Subcutaneous adipose tissue (tissue), 4 donors: Measurements from ENCODE around the gene CDK5RAP2. TPM values are rescaled to one million over a fixed set of nuclear protein-coding genes. Genes with fewer than 3 reads are reported as not detected.

Source experiments
- total RNA-seq, 4 donors: library from RNA; depleted of rRNA; stranded (reverse); fragments of >200 nt; gene quantifications; one replicate each; pipeline ENCODE4 v1.1.0, GENCODE V29; 2016
- TF ChIP-seq, protein P1 (sequence below): fragments of 450-650 bp; IDR thresholded peaks from one replicate; pipeline ENCODE4 v1.5.1; 2016; ENCODE audit warnings: low read depth, mild to moderate bottlenecking, control low read depth, antibody characterized with exemption, moderate library complexity

Gene CDK5RAP2
- total RNA-seq, 4 donors from 2014 or later: 27.9 to 52.2 (median 38.2) TPM

GRCh38 chr9:120375316-120375715 is 204.7 kb downstream of the CDK5RAP2 start:
- TF ChIP-seq, protein P1, sequence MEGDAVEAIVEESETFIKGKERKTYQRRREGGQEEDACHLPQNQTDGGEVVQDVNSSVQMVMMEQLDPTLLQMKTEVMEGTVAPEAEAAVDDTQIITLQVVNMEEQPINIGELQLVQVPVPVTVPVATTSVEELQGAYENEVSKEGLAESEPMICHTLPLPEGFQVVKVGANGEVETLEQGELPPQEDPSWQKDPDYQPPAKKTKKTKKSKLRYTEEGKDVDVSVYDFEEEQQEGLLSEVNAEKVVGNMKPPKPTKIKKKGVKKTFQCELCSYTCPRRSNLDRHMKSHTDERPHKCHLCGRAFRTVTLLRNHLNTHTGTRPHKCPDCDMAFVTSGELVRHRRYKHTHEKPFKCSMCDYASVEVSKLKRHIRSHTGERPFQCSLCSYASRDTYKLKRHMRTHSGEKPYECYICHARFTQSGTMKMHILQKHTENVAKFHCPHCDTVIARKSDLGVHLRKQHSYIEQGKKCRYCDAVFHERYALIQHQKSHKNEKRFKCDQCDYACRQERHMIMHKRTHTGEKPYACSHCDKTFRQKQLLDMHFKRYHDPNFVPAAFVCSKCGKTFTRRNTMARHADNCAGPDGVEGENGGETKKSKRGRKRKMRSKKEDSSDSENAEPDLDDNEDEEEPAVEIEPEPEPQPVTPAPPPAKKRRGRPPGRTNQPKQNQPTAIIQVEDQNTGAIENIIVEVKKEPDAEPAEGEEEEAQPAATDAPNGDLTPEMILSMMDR: no peak

GRCh38 chr9:120374817-120375216 is 205.2 kb downstream of the CDK5RAP2 start:
- TF ChIP-seq, protein P1: no peak

GRCh38 chr9:120374239-120374638 is 205.7 kb downstream of the CDK5RAP2 start:
- TF ChIP-seq, protein P1: no peak

GRCh38 chr9:120372040-120372439 is 207.9 kb downstream of the CDK5RAP2 start:
- TF ChIP-seq, protein P1: no peak

- TF ChIP-seq, protein P1: no peak
These were observed 210.3 kb downstream of the CDK5RAP2 start for GRCh38 chr9:120369608-120370220.

GRCh38 chr9:120368799-120369198 is 211.2 kb downstream of the CDK5RAP2 start:
- TF ChIP-seq, protein P1: no peak

GRCh38 chr9:120366644-120367019 is 213.3 kb downstream of the CDK5RAP2 start:
- TF ChIP-seq, protein P1: no peak
